CD4-positive, alpha-beta T cell treated with Interleukin-17A for 4 hours (primary cell): ENCODE data around the gene PIKFYVE.
"Not testable (repeated sequence)": the region's sequence is repeated elsewhere in the genome, so short reads cannot be mapped to it uniquely, and the experiment has no call there.

Experiments
- DNase-seq: peaks from one replicate; pipeline ENCODE4 v3.0.0-alpha.2; 2020; ENCODE audit warnings: mixed read lengths

The PIKFYVE gene

GRCh38 chr2:208265801-208266552, at the start of gene PIKFYVE:
Gene PIKFYVE (plus strand): TSS chr2:208266255. CDS start chr2:208271520, 5,265 bp downstream.
- DNase-seq: peak; percentile 91

GRCh38 chr2:208221873-208222272, 44.2 kb upstream of the PIKFYVE start:
- not testable (repeated sequence) for DNase-seq

- DNase-seq: no peak
These were observed 43.7 kb upstream of the PIKFYVE start for GRCh38 chr2:208222351-208222750.

GRCh38 chr2:208224802-208225201, 41.3 kb upstream of the PIKFYVE start:
- DNase-seq: no peak

GRCh38 chr2:208227581-208228232, 38.3 kb upstream of the PIKFYVE start:
- DNase-seq: no peak

GRCh38 chr2:208228476-208228875, 37.6 kb upstream of the PIKFYVE start:
- no peak for DNase-seq

- no peak for DNase-seq
These were observed 31.3 kb upstream of the PIKFYVE start for GRCh38 chr2:208234786-208235185.

- no peak for DNase-seq
These were observed 30.2 kb upstream of the PIKFYVE start for GRCh38 chr2:208235860-208236259.

GRCh38 chr2:208239770-208240493, 26.1 kb upstream of the PIKFYVE start:
- DNase-seq: no peak

GRCh38 chr2:208240619-208241209, 25.3 kb upstream of the PIKFYVE start:
- DNase-seq: no peak

GRCh38 chr2:208244422-208244821, 21.6 kb upstream of the PIKFYVE start:
- DNase-seq: no peak

- no peak for DNase-seq
These were observed 20.3 kb upstream of the PIKFYVE start for GRCh38 chr2:208245746-208246145.

- no peak for DNase-seq
These were observed 17.5 kb upstream of the PIKFYVE start for GRCh38 chr2:208248601-208249000.

GRCh38 chr2:208249296-208249695, 16.8 kb upstream of the PIKFYVE start:
- DNase-seq: no peak

GRCh38 chr2:208250388-208250787, 15.7 kb upstream of the PIKFYVE start:
- no peak for DNase-seq

GRCh38 chr2:208251098-208251497, 15.0 kb upstream of the PIKFYVE start:
- DNase-seq: no peak

- no peak for DNase-seq
These were observed 13.2 kb upstream of the PIKFYVE start for GRCh38 chr2:208252716-208253492.

- no peak for DNase-seq
These were observed 12.4 kb upstream of the PIKFYVE start for GRCh38 chr2:208253600-208254117.

GRCh38 chr2:208254118-208254870, 11.8 kb upstream of the PIKFYVE start:
- peak; percentile 88 for DNase-seq

- DNase-seq: peak; percentile 99
These were observed 11.0 kb upstream of the PIKFYVE start, which contains the start of gene IDH1 for GRCh38 chr2:208254871-208255556. Gene IDH1 (minus strand): TSS chr2:208255071. CDS start chr2:208251551, 3,520 bp downstream.
